Measurements from ENCODE around the gene WFDC6.
"Not testable (repeated sequence)": the region's sequence is repeated elsewhere in the genome, so short reads cannot be mapped to it uniquely, and the experiment has no call there.

- not testable (repeated sequence) for TF ChIP-seq POLR2A, CTCF (IDR thresholded peaks at IDR 0.05)
Measured at GRCh38 chr20:45585986-45586385, 46.7 kb upstream of the WFDC6 start.
